ENCODE results near the gene ACTL10.

DNA sequence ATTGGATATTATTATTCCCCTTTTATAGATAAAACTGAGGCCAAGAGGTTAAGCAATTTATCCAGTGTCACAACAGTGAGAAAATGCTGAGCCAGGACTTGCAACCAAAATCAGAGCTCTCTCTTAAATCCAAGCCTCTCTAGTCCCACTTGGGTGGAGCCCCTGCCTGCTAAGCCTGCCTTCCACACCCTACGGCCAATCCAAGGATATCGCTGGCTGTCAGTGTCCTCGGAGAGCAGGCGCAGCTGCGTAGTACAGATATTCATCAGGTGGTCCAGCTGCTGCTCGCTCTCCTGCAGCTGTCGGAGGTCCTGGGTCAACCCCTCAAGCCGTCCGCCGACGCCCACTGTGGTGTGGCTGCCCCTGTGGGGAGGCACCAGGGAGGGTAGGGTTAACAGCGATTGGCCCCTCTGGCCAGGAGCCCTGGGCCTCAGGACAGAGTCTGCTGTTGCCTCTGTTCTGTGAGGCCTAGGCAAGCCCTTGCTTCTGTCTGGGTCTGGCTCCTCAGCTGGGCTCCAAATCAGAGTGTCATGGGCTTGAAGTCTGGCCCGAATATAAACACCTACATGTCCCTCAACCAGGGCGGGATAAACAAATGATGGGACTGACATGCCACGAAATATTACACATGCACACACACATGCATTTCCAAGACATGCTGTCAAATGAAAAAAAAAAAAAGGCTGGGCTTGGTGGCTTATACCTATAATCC lies 11.4 kb downstream of the ACTL10 start:
- TF ChIP-seq SP1 (IDR thresholded peaks at IDR 0.05), result no peak
- no peak for TF ChIP-seq NFRKB (IDR thresholded peaks at IDR 0.05)
- TF ChIP-seq TARDBP (IDR thresholded peaks at IDR 0.05), result no peak
- no peak for TF ChIP-seq BHLHE40 (IDR thresholded peaks at IDR 0.05; ENCODE audit: borderline replicate concordance)
- TF ChIP-seq, protein P1, sequence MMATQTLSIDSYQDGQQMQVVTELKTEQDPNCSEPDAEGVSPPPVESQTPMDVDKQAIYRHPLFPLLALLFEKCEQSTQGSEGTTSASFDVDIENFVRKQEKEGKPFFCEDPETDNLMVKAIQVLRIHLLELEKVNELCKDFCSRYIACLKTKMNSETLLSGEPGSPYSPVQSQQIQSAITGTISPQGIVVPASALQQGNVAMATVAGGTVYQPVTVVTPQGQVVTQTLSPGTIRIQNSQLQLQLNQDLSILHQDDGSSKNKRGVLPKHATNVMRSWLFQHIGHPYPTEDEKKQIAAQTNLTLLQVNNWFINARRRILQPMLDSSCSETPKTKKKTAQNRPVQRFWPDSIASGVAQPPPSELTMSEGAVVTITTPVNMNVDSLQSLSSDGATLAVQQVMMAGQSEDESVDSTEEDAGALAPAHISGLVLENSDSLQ (IDR thresholded peaks at IDR 0.05), result no peak
- no peak for TF ChIP-seq LEF1 (IDR thresholded peaks at IDR 0.05; ENCODE audit: borderline replicate concordance)
- TF ChIP-seq FOXM1 (IDR thresholded peaks at IDR 0.05; ENCODE audit: borderline replicate concordance), result no peak

All from HEK293T (cell line).